ENCODE measurements around the gene CLTB.

CLTB gene

DNA sequence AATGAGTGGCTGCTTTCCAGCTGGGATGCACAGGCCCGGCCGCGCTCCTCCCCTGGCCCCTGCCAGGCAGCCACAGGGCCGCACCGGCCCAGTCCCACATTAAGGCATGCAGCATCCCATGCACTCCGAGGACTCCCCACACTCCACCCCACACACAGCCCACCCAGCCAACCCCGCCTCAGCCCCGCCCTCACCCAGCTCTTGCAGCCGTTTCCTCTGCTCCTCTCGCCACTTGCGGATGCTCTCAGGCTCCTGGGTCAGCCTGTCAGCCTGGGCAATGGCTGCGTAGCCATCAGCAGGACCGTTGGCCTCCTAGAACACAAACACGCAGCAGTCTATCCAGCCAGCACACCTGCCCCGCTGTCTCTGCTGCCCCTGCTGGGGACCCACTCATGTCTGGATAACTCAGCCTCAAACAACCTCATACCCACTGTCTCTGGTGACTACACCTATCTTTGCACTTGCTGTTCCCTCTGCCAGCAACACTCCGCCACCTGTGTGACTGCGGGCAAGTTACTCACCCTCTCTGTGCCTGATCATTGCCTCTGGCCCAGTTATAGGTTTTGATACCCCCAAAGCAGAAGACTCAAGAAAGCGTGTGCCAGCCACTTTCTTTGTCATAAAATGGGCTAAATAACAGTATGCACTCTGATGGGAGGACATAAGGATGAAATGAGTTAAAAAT lies 18.5 kb downstream of the CLTB start:
- TF ChIP-seq SIN3A (IDR thresholded peaks at IDR 0.05; ENCODE audit: borderline replicate concordance, insufficient read depth, low read length) (no peak), FOXP2 (optimal IDR thresholded peaks at IDR 0.05; ENCODE audit: borderline replicate concordance, extremely low read depth, extremely low read length, insufficient read depth) (no peak), POLR2AphosphoS5 (IDR thresholded peaks at IDR 0.05; ENCODE audit: low read depth, low read length) (no peak), TAF1 (IDR thresholded peaks at IDR 0.05; ENCODE audit: borderline replicate concordance, insufficient read depth, low read length) (no peak)
- TF ChIP-seq, protein P1, sequence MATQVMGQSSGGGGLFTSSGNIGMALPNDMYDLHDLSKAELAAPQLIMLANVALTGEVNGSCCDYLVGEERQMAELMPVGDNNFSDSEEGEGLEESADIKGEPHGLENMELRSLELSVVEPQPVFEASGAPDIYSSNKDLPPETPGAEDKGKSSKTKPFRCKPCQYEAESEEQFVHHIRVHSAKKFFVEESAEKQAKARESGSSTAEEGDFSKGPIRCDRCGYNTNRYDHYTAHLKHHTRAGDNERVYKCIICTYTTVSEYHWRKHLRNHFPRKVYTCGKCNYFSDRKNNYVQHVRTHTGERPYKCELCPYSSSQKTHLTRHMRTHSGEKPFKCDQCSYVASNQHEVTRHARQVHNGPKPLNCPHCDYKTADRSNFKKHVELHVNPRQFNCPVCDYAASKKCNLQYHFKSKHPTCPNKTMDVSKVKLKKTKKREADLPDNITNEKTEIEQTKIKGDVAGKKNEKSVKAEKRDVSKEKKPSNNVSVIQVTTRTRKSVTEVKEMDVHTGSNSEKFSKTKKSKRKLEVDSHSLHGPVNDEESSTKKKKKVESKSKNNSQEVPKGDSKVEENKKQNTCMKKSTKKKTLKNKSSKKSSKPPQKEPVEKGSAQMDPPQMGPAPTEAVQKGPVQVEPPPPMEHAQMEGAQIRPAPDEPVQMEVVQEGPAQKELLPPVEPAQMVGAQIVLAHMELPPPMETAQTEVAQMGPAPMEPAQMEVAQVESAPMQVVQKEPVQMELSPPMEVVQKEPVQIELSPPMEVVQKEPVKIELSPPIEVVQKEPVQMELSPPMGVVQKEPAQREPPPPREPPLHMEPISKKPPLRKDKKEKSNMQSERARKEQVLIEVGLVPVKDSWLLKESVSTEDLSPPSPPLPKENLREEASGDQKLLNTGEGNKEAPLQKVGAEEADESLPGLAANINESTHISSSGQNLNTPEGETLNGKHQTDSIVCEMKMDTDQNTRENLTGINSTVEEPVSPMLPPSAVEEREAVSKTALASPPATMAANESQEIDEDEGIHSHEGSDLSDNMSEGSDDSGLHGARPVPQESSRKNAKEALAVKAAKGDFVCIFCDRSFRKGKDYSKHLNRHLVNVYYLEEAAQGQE (IDR thresholded peaks at IDR 0.05; ENCODE audit: insufficient read depth in 1 of 2, low read depth in 2 of 2, low read length in 2 of 2): no peak

GRCh38 chr5:176396330-176396729 lies 20.0 kb downstream of the CLTB start:
- TF ChIP-seq FOXP2 (optimal IDR thresholded peaks at IDR 0.05; ENCODE audit: borderline replicate concordance, extremely low read depth, extremely low read length, insufficient read depth) (no peak), POLR2AphosphoS5 (IDR thresholded peaks at IDR 0.05; ENCODE audit: low read depth, low read length) (no peak), TAF1 (IDR thresholded peaks at IDR 0.05; ENCODE audit: borderline replicate concordance, insufficient read depth, low read length) (no peak), SIN3A (IDR thresholded peaks at IDR 0.05; ENCODE audit: borderline replicate concordance, insufficient read depth, low read length) (no peak)
- TF ChIP-seq, protein P1 (IDR thresholded peaks at IDR 0.05; ENCODE audit: insufficient read depth in 1 of 2, low read depth in 2 of 2, low read length in 2 of 2): no peak

- TF ChIP-seq TAF1 (IDR thresholded peaks at IDR 0.05; ENCODE audit: borderline replicate concordance, insufficient read depth, low read length) (no peak), FOXP2 (optimal IDR thresholded peaks at IDR 0.05; ENCODE audit: borderline replicate concordance, extremely low read depth, extremely low read length, insufficient read depth) (no peak), POLR2AphosphoS5 (IDR thresholded peaks at IDR 0.05; ENCODE audit: low read depth, low read length) (no peak), SIN3A (IDR thresholded peaks at IDR 0.05; ENCODE audit: borderline replicate concordance, insufficient read depth, low read length) (no peak)
- TF ChIP-seq, protein P1 (IDR thresholded peaks at IDR 0.05; ENCODE audit: insufficient read depth in 1 of 2, low read depth in 2 of 2, low read length in 2 of 2): no peak
These were observed 21.3 kb downstream of the CLTB start for GRCh38 chr5:176394881-176395675.

GRCh38 chr5:176394096-176394495 lies 22.2 kb downstream of the CLTB start:
- TF ChIP-seq TAF1 (IDR thresholded peaks at IDR 0.05; ENCODE audit: borderline replicate concordance, insufficient read depth, low read length) (no peak), FOXP2 (optimal IDR thresholded peaks at IDR 0.05; ENCODE audit: borderline replicate concordance, extremely low read depth, extremely low read length, insufficient read depth) (no peak), SIN3A (IDR thresholded peaks at IDR 0.05; ENCODE audit: borderline replicate concordance, insufficient read depth, low read length) (no peak), POLR2AphosphoS5 (IDR thresholded peaks at IDR 0.05; ENCODE audit: low read depth, low read length) (no peak)
- TF ChIP-seq, protein P1 (IDR thresholded peaks at IDR 0.05; ENCODE audit: insufficient read depth in 1 of 2, low read depth in 2 of 2, low read length in 2 of 2): no peak

Data from PFSK-1 (cell line).